Cortex of kidney (tissue), 1 donor: Measurements from ENCODE around the gene FKBP15.
"Not testable (repeated sequence)": the region's sequence is repeated elsewhere in the genome, so short reads cannot be mapped to it uniquely, and the experiment has no call there.

Experiments
- DNase-seq: peaks from one replicate; lab custom pipeline; 2025; lab: John Stamatoyannopoulos, UW

The FKBP15 gene

DNA sequence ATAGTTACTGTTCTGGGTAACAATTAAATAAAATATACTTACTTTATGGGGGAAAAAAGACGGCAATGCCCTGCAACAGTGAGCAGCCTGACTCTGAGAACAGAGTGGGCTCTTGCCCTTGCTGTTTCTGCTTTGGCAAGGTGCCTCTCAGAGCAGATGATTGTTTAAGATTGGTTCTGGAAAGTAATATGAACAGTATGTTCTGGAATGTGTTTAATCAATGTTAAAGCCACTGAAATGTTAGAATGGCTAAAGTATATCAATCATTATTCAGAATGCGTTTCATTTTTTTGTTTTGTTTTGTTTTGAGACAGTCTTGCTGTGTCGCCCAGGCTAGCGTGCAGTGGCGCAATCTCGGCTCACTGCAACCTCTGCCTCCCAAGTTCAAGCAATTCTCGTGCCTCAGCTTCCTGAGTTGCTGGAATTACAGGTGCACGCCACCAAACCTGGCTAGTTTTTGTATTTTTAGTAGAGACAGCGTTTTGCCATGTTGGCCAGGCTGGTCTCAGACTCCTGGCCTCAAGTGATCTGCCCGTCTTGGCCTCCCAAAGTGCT lies 14.7 kb upstream of the FKBP15 start:
- DNase-seq, result not testable (repeated sequence)

DNA sequence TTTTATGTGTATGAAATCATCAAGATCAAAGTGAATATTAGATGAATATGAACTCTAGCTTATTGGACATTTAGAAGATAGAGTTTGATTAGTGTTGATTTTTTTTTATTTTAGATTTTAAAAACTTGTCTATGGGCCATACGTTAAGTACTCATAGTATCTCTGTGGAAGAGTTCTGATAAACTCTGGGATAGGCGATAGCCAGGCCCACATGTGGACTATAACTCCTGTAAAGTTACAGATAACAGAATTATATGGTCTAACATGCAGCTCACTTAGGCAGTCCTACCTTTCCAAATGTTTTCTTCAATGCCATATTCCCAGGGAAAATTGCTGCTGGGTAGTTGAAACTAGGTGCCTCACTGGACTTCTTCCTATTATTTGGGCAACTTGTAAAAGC lies 10.6 kb upstream of the FKBP15 start:
- no peak for DNase-seq

DNA sequence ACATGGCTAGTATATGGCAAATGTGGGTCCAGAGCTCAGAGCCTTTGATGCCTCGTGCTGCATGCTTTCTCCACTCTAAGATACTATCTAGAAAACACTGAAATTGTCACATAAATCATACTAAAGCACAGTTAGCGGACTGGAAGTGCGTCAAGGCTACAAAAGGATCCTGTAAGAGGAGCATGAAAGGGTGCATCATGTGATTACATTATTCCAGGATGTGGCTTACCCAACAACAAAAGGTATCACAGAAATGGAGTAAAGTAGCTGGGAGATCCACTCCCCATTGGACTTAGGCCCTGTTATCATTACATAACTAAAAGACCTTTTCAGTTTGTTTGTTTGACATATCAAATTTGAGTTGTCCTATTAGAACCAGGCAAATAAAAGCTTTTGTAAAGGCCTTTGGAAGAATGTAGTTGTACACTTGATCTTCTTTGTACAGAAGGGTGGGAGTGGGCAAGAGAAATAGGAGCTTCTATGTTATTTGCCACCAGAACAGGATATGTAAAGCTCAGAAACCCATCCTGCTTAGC lies 7.1 kb upstream of the FKBP15 start:
- DNase-seq, result no peak

DNA sequence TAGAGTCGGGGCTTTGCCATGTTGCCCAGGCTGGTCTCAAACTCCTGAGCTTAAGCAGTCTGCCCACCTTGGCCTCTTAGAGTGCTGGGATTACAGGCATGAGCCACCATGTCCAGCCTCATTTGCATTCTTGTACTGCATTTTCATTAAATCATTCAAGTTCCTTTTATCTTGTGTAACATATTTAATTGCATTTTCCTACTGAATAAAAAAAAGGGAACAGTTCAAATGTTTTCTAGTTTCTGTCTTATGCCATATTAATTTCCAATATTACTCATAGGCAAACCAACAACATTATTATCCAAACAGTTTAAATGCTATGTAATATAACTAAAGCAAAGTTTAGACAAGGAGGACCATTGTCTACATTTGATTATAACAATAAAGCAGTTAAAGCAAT lies 6.4 kb upstream of the FKBP15 start:
- no peak for DNase-seq

DNA sequence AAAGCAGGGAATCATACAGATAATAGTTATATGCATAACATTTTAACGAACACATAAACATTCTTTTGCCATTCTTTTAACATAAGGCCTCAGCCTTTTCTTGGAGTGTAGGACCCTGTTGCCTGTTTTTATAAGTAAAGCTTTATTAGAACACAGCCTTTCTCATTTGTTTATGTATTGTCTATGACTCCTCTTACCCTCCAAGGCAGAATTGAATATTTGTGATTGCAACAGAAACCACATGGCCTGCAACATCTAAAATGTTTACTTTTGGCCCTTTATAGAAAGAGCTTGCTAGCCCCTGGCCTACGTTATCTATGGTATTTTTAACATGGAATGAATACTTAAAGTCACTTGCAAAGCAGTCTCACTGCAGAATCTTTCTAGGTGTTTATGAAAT lies 2.9 kb upstream of the FKBP15 start:
- DNase-seq, result no peak

DNA sequence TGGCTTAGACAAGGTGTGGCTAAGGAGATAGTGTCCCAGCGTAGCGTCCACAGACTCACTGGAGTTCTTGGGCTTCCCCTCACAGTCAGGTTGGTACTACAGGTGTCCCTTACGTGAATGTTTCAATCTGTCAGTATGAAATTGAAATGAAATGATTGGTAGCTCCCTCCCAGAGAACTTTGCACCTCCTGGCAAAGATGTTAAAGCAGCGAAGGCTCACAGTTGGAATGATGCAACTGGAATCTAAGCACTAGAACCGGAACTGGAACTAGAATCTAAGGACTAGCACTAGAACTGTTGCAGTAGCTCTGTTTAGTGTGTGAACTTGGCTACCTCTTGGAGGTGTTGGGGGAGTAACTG lies 1.4 kb upstream of the FKBP15 start:
- DNase-seq, result no peak

DNA sequence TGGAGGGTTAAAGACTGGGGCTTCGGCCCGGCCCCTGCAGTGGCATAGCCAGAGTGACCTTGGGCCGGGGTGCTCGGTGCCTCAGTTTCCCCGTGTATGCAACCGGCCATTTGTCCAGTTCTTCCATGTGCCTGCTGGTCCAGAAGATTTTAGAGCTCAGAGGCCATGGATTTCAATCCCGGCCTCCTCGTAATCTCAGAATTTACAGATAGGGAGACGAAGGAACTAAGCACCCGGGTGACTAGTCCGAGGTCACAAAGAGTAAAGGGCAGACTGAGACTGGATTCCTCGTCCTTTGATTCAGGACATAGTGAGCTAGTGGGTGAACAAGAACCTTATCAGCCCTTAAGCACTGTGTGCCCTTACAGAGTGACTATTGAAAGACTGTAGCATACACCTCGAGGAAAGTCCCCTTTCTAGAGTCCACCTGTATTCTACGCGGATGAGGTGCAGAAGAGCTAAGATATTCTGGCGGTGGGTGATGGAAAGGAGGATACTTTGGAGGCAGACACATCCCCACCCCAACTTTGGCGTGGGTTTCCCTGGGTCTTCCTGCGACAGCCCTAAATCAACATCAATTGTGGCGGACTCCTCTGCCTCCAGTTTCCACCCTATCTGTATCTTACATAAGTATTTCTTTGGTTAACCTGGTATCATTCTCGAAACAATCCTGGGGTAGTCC lies 864 bp upstream of the FKBP15 start:
- DNase-seq, result no peak

DNA sequence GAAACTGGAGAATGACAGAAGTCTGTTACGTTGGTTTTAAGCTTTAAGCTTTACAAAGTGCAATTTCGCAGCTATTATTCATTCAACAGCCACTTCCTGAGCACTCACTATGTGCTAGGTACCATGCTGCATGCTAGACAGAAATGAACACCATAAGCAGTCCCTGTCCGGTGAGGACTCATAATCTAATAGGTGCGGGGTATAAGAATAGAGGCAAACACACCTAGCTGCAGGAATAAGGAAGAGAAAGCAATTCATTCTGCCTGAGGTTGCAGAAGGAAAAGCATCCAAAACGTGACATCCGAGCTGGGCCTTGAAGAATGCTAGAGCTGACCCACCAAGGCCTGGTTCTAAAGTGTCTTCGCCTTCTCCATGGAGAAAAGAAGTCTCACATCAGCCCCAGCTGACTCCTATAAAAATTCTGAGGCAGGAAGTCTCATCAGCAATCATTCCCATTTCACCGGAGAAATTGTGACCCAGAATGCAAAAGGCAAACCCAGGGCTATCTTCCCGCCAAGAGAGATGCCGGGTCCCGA lies 542 bp downstream of the FKBP15 start:
- no peak for DNase-seq

DNA sequence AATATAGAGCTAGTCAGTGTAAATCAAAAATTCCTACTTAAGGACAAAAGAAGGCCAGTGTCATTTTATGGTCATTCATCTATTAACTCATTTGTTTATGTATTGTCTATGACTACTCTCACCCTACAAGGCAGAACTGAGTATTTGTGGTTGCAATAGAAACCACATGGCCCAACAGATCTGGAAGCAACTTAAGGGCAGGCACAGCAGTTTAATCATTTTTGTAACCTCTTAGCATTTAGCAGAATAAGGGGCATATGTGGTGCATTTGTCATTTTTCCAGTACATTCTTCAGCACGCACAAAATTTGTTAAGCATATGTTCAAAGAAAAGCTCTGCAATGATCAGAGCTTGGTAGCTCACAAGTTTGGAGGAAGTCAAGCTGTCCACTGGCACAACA lies 1.1 kb downstream of the FKBP15 start:
- no peak for DNase-seq

DNA sequence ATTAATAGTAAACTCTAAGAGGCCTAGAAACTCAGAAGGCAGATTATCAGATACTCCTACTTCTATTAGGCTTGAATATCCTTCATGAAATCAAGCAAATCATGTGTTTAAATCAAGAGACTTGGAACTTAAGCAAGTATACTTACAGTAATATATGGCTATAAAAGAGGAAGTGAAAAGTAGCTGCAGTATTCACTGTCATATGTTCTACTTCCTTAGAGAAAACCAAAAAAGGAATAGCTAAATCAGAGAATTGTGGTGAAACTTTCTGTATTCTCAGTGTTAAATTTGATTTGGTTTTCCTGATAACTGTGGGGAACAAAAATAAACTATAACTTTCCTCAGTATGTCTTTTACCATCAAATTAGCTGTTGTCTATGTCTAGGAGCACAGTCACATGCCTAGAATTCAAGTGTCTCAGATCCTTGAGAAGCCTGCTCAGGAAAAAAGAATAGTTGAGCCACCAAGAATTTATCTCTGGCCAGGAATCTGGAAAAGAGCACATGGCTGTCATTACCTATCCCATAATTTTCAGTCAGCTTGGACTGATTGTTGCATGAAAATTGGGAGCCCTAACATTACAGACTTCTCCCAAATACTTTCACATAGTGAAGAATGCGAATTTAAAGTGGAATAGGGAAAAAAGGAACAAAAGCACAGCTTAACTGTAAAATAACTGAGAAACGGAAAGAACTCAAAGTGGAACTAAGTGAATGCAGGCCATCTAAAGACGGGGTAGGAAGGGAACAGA lies 1.7 kb downstream of the FKBP15 start:
- no peak for DNase-seq

DNA sequence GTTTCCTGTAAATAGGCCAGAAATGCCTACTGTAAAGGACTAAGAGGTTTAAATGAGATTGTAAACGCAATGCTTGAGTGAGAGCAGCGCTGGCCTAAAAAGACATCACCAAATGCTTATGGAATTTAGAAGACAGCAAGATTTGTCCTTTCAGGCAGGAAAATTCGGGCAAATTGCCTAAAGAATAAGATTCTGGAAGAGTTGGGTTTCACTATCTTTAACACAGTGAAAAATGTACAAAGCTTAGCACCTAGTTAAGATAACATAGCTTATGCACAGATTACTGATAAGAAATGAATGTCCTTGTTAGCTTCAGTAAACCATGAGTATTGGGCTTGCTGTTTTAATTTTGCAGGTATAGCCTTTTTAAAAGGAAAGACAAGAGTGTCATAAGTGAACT lies 4.7 kb downstream of the FKBP15 start:
- no peak for DNase-seq

DNA sequence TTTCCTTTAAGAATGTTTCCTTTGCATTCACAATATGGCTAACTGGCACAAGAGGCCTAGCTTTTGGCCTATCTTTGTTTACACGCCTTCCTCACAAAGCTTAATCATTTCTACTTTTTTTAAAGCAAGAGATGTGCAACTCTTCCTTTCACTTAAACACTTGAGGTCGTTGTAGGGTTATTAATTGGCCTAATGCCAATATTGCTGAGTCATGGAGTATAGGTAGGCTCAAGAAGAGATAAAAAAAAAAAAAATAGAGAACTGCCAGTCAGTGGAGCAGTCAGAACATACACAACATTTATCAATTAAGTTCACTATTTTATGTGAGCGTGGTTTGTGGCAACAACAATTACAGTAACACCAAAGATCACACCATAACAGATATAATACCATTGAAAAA lies 5.9 kb downstream of the FKBP15 start:
- DNase-seq, result no peak

DNA sequence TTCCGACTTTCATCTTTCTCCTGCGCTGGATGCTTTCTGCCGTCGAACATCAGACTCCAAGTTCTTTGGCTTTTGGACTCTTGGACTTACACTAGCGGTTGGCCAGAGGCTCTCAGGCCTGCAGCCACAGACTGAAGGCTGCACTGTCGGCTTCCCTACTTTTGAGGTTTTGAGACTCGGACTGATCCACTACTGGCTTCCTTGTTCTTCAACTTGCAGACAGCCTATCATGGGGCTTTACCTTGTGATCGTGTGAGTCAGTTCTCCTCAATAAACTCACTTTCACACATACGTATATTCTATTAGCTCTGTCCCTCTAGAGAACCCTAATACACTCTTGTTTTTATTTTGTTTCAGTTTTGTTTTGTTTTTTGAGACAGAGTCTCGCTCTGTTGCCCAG lies 10.3 kb downstream of the FKBP15 start:
- DNase-seq, result no peak

DNA sequence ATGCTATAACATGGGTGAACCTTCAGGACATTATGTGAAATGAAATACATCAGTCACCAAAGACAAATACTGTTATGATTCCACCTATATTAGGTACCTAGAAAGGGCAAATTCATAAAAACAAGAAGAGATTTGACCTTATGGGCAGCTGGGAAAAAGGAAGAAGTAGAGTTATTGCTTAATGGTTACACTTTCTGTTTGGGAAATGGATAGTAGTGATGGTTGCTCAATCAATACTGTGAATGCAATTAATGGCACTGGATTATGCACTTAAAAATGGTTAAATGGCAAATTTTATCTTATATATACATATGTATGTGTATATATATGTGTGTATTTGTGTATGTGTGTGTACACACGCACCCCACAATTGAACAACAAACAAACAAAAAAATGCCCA lies 15.2 kb downstream of the FKBP15 start:
- no peak for DNase-seq

DNA sequence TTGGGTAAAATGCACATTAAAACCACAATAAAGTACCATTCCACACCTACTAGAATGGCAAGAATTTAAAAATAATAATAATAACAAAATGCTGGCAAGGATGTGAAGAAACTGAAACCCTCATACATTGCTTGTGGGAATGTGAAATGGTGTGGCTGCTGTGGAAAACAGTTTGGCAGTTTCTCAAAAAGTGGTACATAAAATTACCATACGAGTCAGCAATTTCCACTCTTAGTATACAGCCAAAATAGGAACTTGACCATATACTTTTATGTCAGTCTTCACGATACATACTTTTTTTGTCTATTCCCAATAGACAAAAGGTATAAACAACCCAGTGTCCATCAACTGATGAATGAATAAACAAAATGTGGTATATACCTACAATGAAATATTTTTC lies 15.6 kb downstream of the FKBP15 start:
- DNase-seq, result no peak

DNA sequence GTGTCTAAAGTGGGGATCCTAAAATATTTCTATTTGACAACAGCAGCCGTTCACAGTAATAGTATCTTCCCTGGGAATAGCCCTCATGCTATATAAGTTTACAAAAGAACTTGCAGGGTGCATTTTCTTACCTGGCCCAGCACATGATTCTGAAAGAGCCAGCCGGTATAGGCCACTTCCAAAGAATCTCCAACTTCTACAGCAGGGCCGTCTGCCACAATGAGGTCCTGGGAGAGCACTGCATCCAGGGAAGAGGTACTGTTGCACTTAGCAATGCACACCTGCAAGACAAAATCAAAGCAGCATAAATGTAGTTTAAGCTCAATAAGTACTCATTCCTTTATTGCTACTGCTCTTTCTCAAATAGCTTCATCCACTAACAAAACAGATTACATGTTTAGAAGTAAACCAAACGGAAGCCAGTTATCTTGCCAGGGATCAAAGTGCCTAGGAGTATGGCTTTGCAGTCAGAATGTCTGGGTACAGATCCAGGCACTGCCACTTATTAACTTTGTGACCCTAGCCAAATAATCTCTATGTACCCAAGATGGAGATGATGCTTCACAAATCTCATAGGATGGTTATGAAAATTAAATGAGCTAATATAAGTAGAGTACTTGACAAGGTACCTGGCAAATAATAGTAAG lies 21.3 kb downstream of the FKBP15 start:
- DNase-seq, result no peak

DNA sequence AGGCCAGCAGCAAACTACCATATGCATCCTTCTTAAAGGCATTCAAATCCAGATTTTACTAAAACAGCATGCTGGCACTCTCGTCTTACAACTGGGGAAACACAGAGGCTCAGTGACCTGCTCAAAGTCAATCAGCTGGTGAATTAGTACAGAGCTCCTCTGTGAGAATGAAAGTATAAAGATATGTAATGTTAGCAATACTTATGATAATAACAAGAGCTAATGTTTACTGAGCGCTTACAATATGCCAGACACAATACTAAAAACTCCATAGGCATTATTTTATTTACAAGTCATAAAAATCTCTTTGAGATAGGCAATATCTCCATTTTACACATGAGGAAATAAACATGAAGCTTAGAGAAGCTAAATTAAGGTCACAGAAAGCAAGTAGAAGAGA lies 28.6 kb downstream of the FKBP15 start:
- no peak for DNase-seq

DNA sequence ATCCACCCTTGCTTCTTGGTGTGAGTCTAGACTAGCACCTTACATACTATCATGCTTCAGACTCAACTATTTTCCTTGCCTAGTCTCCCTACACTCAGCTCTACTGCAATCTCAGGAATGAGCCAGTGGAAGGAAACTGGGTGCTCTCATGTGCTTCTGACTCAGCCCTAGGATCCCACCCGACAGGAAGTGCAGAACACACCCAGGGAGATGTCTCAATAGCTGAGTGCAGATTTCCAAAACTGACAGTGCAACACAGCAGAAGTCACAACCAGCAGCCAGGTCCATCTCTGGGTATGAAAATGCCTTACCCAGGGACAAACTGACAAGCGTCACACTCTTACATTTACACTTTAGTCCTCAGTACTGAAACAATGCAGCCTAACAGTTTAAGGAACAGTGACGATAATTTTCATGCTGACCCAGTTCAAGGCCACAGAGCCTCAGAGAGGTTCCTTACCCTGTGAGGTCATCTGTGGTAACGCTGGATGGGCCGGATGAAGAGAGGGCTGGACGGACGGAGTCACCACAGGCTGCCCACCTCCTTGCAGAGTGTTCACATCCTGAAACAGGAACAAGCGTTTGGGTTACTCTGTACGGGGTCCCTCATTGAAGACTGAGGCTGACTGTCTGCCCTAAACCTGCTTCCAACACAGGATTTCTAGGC lies 33.0 kb downstream of the FKBP15 start:
- no peak for DNase-seq

DNA sequence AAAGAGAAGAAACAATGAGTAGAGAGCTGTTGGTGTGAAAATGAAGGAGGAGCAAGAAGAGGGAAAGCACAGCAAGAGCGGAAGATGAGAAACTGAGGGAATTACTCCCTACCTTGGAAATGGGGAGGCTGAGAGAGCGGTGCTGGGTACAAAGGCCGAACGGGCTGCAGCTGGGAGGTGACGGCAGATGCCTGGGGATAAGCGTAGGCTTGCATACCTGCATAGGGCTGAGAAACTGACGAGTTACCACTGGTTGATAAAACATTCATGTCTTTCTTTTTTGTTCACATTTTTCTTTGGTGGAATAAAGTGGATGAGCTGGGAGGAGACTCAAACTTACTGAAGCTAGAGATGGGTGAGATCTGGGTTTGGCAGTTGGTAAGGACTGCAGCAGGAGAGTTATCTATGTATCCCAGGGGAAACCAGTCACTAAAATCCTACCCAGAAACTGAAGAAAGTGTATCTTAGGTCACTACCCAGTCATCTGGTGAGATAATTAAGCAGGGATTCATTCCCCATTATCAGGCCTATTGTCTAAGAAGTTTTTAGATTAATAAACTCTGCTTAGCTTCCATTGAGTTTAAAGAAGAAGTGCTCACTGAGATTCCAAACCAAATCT lies 34.8 kb downstream of the FKBP15 start:
- no peak for DNase-seq

DNA sequence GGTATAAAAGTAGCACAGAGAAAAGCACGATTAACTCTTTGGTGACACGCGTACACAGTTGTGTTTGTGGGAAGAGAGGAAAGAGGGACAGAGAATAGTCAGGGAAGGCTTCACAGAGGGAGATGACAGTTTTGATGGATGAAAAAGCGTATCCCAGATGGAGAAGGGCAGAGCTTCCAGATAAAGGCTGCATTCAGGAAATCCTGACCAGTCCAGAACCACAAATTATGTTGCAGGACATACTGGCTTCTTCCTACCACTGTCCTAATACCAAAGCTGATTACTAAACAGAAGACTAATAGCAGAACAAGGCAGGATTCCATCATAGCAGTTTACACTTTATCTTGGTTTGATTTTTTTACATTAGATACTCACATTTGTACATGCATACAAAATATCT lies 35.8 kb downstream of the FKBP15 start:
- DNase-seq, result no peak

DNA sequence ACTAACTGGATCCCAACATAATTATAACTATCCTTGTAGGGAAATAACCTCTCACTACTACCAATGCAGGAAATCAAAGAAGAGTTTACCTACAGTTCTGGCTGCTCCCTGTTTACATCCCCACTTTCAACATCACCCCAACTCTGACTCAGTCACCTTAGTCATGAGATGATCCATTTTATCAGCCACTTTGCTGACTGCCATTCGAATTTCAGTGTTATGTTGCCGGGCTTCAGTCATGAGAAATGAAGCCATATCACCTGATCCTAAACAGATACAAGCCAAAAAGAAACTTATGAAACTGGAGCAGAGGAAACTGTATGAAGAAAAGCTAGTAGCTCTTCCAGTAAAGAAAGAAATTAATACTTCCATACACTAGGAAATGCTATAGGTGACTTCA lies 36.5 kb downstream of the FKBP15 start:
- DNase-seq, result no peak
